Testis (tissue), 2 donors: ENCODE data around the gene PEAK3.

ENCODE experiments used
- CTCF ChIP-seq, 3 experiments: fragments of 450-650 bp in 2 of 3; fragments of 200-600 bp in 1 of 3; sonication (generic) in 1 of 3; IDR thresholded peaks; one replicate each; pipeline ENCODE4 v1.5.1; 2016 to 2019; ENCODE audit warnings: antibody characterized with exemption in 3 of 3, mild to moderate bottlenecking in 2 of 3, moderate library complexity in 1 of 3
- POLR2A ChIP-seq: fragments of 450-650 bp; IDR thresholded peaks from one replicate; pipeline ENCODE4 v1.6.1; 2017; ENCODE audit warnings: antibody characterized with exemption, mild to moderate bottlenecking, moderate library complexity

GRCh38 chr19:2296141-2296540 is 14.2 kb upstream of the PEAK3 start:
- no peak for TF ChIP-seq CTCF (IDR thresholded peaks at IDR 0.05)
- no peak for TF ChIP-seq POLR2A
